Erythroblast (primary cell): ENCODE measurements around the gene CARD8.

Source experiments
- GATA1 ChIP-seq: IDR thresholded peaks from 2 replicates; pipeline ENCODE4 v1.6.1; 2011; ENCODE audit warnings: low read depth, mild to moderate bottlenecking, control low read depth, low read length, moderate library complexity
- POLR2A ChIP-seq: IDR thresholded peaks from 2 replicates; pipeline ENCODE4 v1.6.1; 2011; ENCODE audit warnings: mild to moderate bottlenecking, low read length

GRCh38 chr19:48158210-48158790, 97.4 kb downstream of the CARD8 start:
- TF ChIP-seq POLR2A (no peak), GATA1 (no peak)
